GM12878 (cell line): Measurements from ENCODE around the gene APOBEC3H. TPM values are rescaled to one million over a fixed set of nuclear protein-coding genes. Genes with fewer than 3 reads are reported as not detected.
"Not testable (repeated sequence)": the region's sequence is repeated elsewhere in the genome, so short reads cannot be mapped to it uniquely, and the experiment has no call there.

Experiments
- ATAC-seq: fragments of 200-7000 bp; cut with Tn5 transposase; 3 replicates; pipeline ENCODE4 v1.9.1; 2020; ENCODE audit warnings: mild to moderate bottlenecking, moderate library complexity
- BruUV-seq: library from RNA; stranded (reverse); fragments of 400-500 nt; replicated peaks from 2 replicates; lab custom pipeline; 2021; lab: Mats Ljungman, UMichigan
- CTCF ChIA-PET: fragments of 300-600 bp; sonication (Branson Sonifier 250); formaldehyde crosslinking; extraction: SDS; loops from one replicate; lab custom pipeline; 2021; ENCODE audit warnings: inconsistent platforms; lab: Yijun Ruan, JAX
- POLR2A ChIA-PET: fragments of 350-600 bp; formaldehyde crosslinking; extraction: SDS; loops from one replicate; lab custom pipeline; 2021; ENCODE audit warnings: inconsistent platforms; lab: Charles Lee
- RAD21 ChIA-PET: fragments of 300-600 bp; sonication (Branson Sonifier 250); formaldehyde crosslinking; loops from one replicate; lab custom pipeline; 2023; ENCODE audit warnings: antibody characterized with exemption; ENCODE audit not compliant: unreplicated experiment; lab: Charles Lee
- SMC1A ChIA-PET: fragments of 300-600 bp; sonication (Branson Sonifier 250); formaldehyde crosslinking; loops from one replicate; lab custom pipeline; 2023; ENCODE audit not compliant: unreplicated experiment, uncharacterized antibody; lab: Charles Lee
- DNase-seq: peaks from one replicate; pipeline ENCODE4 v3.0.0-alpha.2; 2011; ENCODE audit warnings: low read depth, low spot score
- FAIRE-seq: peaks from 3 replicates; lab custom pipeline; 2011; peaks lifted over from hg19 to GRCh38; lab: Jason Lieb, UNC
- H2AFZ ChIP-seq: 2 replicates; pipeline ENCODE4 v1.6.0; 2011; ENCODE audit warnings: low read depth, low read length, control low read depth; ENCODE audit not compliant: control insufficient read depth
- H3K27ac ChIP-seq: 2 replicates; pipeline ENCODE4 v1.5.1; 2011; ENCODE audit warnings: control low read depth; ENCODE audit not compliant: control insufficient read depth, insufficient read depth
- H3K27me3 ChIP-seq, 2 experiments: replicated peaks in 1 of 2; 2 replicates each; pipeline versions ENCODE4 v1.6.0 to v1.6.1; 2011; ENCODE audit warnings: low read length in 1 of 2; ENCODE audit not compliant: control insufficient read depth in 2 of 2, insufficient read depth in 2 of 2
- H3K36me3 ChIP-seq, 2 experiments: 2 replicates each; pipeline ENCODE4 v1.5.1; 2011; ENCODE audit warnings: low read length in 1 of 2; ENCODE audit not compliant: control insufficient read depth in 2 of 2, insufficient read depth in 2 of 2
- H3K4me1 ChIP-seq: 2 replicates; pipeline ENCODE4 v1.6.1; 2011; ENCODE audit warnings: mild to moderate bottlenecking, low read length, moderate library complexity, mixed read lengths; ENCODE audit not compliant: control insufficient read depth, insufficient read depth
- H3K4me2 ChIP-seq: 2 replicates; pipeline ENCODE4 v1.6.0; 2011; ENCODE audit warnings: control low read depth; ENCODE audit not compliant: control insufficient read depth, insufficient read depth
- H3K4me3 ChIP-seq: fragments of 200-600 bp; sonication (generic); 2 replicates; pipeline ENCODE4 v1.5.1; 2016
- H3K79me2 ChIP-seq: 2 replicates; pipeline ENCODE4 v1.6.0; 2011; ENCODE audit warnings: low read length; ENCODE audit not compliant: control insufficient read depth, insufficient read depth
- H3K9ac ChIP-seq: 2 replicates; pipeline ENCODE4 v1.8.0; 2011; ENCODE audit warnings: low read length, control low read depth, mixed read lengths; ENCODE audit not compliant: control insufficient read depth, insufficient read depth
- H3K9me3 ChIP-seq: replicated peaks from 3 replicates; pipeline ENCODE4 v1.5.1; 2011; ENCODE audit warnings: mild to moderate bottlenecking, low read length; ENCODE audit not compliant: control insufficient read depth, insufficient read depth
- H4K20me1 ChIP-seq: 2 replicates; pipeline ENCODE4 v1.6.0; 2011; ENCODE audit not compliant: control insufficient read depth, insufficient read depth
- IKZF1 ChIP-seq: fragments of 450-650 bp; conservative IDR thresholded peaks from 2 replicates; pipeline ENCODE4 v1.6.1; 2017; ENCODE audit warnings: antibody characterized with exemption, mild to moderate bottlenecking
- IKZF2 ChIP-seq, 2 experiments: fragments of 450-650 bp; IDR thresholded peaks; 2 replicates each; pipeline ENCODE4 v1.6.1; 2017; ENCODE audit warnings: mild to moderate bottlenecking in 2 of 2, moderate library complexity in 2 of 2
- POLR2A ChIP-seq: IDR thresholded peaks from 2 replicates; pipeline ENCODE4 v1.6.1; 2011; ENCODE audit warnings: low read depth, mild to moderate bottlenecking, low read length
- RELB ChIP-seq: fragments of 450-650 bp; IDR thresholded peaks from 2 replicates; pipeline ENCODE4 v1.6.1; 2017; ENCODE audit warnings: low read depth, mild to moderate bottlenecking, moderate library complexity
- ZBED1 ChIP-seq: IDR thresholded peaks from 2 replicates; pipeline ENCODE4 v1.6.1; 2016; ENCODE audit warnings: borderline replicate concordance
- ZBTB4 ChIP-seq: fragments of 450-650 bp; formaldehyde crosslinking; IDR thresholded peaks from 2 replicates; pipeline ENCODE4 v1.4.0; 2022; ENCODE audit warnings: mild to moderate bottlenecking, moderate library complexity
- WGBS: methylation state at CpG from one replicate; pipeline ENCODE4 v1.1.6; 2016; ENCODE audit warnings: low lambda C conversion rate; ENCODE audit not compliant: insufficient replicate concordance, insufficient coverage; ENCODE audit errors: missing lambda C conversion rate; 5-methylcytosine and 5-hydroxymethylcytosine counted together
- in situ Hi-C: fragments of 300-500 bp; cut with MboI; formaldehyde crosslinking; loops from 9 replicates; pipeline ENCODE4 v1.14.3; 2018; ENCODE audit warnings: mixed read lengths
- intact Hi-C: fragments of 100-400 bp; cut with micrococcal nuclease; formaldehyde crosslinking; loops from one replicate; pipeline ENCODE4 v1.14.2; 2022; ENCODE audit not compliant: unreplicated experiment
- polyA plus RNA-seq, 11 experiments: library from polyadenylated mRNA; depleted of rRNA in 4 of 11; unstranded in 6 of 11; stranded (reverse) in 5 of 11; fragments of >200 nt; fragmentation: Nextera tagmentation in 4 of 11; fragmentation: Illumina TruSeq in 1 of 11; extraction: Ambion mirVana in 4 of 11; extraction: Trizol in 1 of 11; gene quantifications; 1 replicate in 1 of 11; 2 replicates in 10 of 11; pipeline versions ENCODE4 v1.2.1 to v1.2.3, GENCODE V29; 2011 to 2016; ENCODE audit warnings: inconsistent platforms in 2 of 11, missing spikeins in 2 of 11, low read depth in 1 of 11
- total RNA-seq, 4 experiments: library from RNA; depleted of rRNA in 3 of 4; stranded (reverse); fragments of >200 nt in 3 of 4; fragmentation: Illumina TruSeq in 1 of 4; extraction: Trizol in 1 of 4; gene quantifications; 2 replicates each; pipeline versions ENCODE4 v1.2.1 to v1.2.3, GENCODE V29; 2013 to 2021
- TF ChIP-seq, protein P1 (sequence below): fragments of 450-650 bp; IDR thresholded peaks from 2 replicates; pipeline ENCODE4 v1.6.1; 2016; ENCODE audit warnings: mild to moderate bottlenecking, moderate library complexity, borderline replicate concordance

Gene APOBEC3H
- total and polyA plus RNA-seq, 10 of the 15 experiments (the other 5 are each of a cell fraction or from before 2014, with no cell fraction given) = 7.5 to 23.0 (median 14.8) TPM

- peak overlapping the region; percentile 0 for H2AFZ ChIP-seq
- peak overlapping the region; percentile 63 for H3K4me3 ChIP-seq
- FAIRE-seq, H3K36me3 ChIP-seq, H3K27me3 ChIP-seq, H4K20me1 ChIP-seq, H3K9me3 ChIP-seq, in situ Hi-C loops, DNase-seq: not testable (repeated sequence)
- POLR2A ChIA-PET = interaction anchor here (0.7 to 3.5 kb wide), 6 partner anchors 15 to 82 kb away, joined by 3 to 49 read pairs (median 8); partner anchors contain the start of gene APOBEC3H
- H3K4me1 ChIP-seq = peaks cover 53% of the 10 kb centered on the region
- CTCF ChIA-PET = interaction anchor here (0.7 to 2.0 kb wide), 6 partner anchors 32 to 242 kb away, joined by 3 to 13 read pairs (median 4); no protein-coding TSS in a partner anchor
- H3K9ac ChIP-seq = peak overlapping the region; percentile 70
- TSS peak; percentile 93 for BruUV-seq
- WGBS = under 1% methylated on average over 9 of the region's 9 CpGs
- RAD21 ChIA-PET = interaction anchor here (0.7 to 3.0 kb wide), 13 partner anchors 10 to 197 kb away, joined by 3 to 30 read pairs (median 5); partner anchors contain the start of genes APOBEC3B, APOBEC3C, APOBEC3G and APOBEC3H
- intact Hi-C loops = loop anchor here (2.0 kb wide), 3 partner anchors 32 to 52 kb away; partner anchors contain the start of gene APOBEC3C
- peak; percentile 66 for ATAC-seq
- peak overlapping the region; percentile 92 for H3K27ac ChIP-seq
- SMC1A ChIA-PET = interaction anchor here (0.8 to 3.5 kb wide), 7 partner anchors 9 to 83 kb away, joined by 3 to 30 read pairs (median 3); partner anchors contain the start of gene APOBEC3H
- H3K79me2 ChIP-seq = peaks cover 16% of the 10 kb centered on the region
- peak overlapping the region; percentile 95 for H3K4me2 ChIP-seq
- TF ChIP-seq POLR2A = peak; percentile 61; the same call in 1 of the 2 replicates
- TF ChIP-seq RELB = peak; percentile 60; the same call in 1 of the 2 replicates
- TF ChIP-seq ZBTB4 = peak; percentile 46; the same call in 1 of the 2 replicates
- TF ChIP-seq ZBED1 = peak; percentile 43; the same call in 1 of the 2 replicates
- peak; percentile 22 to 27; a peak in 3 of 4 replicates for TF ChIP-seq IKZF2 (IDR thresholded peaks at IDR 0.05)
- TF ChIP-seq, protein P1, sequence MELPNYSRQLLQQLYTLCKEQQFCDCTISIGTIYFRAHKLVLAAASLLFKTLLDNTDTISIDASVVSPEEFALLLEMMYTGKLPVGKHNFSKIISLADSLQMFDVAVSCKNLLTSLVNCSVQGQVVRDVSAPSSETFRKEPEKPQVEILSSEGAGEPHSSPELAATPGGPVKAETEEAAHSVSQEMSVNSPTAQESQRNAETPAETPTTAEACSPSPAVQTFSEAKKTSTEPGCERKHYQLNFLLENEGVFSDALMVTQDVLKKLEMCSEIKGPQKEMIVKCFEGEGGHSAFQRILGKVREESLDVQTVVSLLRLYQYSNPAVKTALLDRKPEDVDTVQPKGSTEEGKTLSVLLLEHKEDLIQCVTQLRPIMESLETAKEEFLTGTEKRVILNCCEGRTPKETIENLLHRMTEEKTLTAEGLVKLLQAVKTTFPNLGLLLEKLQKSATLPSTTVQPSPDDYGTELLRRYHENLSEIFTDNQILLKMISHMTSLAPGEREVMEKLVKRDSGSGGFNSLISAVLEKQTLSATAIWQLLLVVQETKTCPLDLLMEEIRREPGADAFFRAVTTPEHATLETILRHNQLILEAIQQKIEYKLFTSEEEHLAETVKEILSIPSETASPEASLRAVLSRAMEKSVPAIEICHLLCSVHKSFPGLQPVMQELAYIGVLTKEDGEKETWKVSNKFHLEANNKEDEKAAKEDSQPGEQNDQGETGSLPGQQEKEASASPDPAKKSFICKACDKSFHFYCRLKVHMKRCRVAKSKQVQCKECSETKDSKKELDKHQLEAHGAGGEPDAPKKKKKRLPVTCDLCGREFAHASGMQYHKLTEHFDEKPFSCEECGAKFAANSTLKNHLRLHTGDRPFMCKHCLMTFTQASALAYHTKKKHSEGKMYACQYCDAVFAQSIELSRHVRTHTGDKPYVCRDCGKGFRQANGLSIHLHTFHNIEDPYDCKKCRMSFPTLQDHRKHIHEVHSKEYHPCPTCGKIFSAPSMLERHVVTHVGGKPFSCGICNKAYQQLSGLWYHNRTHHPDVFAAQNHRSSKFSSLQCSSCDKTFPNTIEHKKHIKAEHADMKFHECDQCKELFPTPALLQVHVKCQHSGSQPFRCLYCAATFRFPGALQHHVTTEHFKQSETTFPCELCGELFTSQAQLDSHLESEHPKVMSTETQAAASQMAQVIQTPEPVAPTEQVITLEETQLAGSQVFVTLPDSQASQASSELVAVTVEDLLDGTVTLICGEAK = peak; percentile 28; the same call in 1 of the 2 replicates
- peak; percentile 50; the same call in 1 of the 2 replicates for TF ChIP-seq IKZF1
Observed at GRCh38 chr22:39066442-39067276, 30.4 kb upstream of the APOBEC3H start.
